Parathyroid adenoma (tissue), 2 donors: ENCODE data around the gene PLK2.

ENCODE experiments used
- H2AFZ ChIP-seq: fragments of 300-600 bp; sonication (generic); one replicate; pipeline ENCODE4 v1.7.0; 2017; ENCODE audit warnings: antibody characterized with exemption, mild to moderate bottlenecking
- H3K27ac ChIP-seq: fragments of 300-600 bp; sonication (generic); one replicate; pipeline ENCODE4 v1.7.0; 2017
- H3K27me3 ChIP-seq: fragments of 300-600 bp; sonication (generic); one replicate; pipeline ENCODE4 v1.7.0; 2017; ENCODE audit warnings: low read length; ENCODE audit not compliant: control insufficient read depth, insufficient read depth
- H3K36me3 ChIP-seq: fragments of 300-600 bp; sonication (generic); one replicate; pipeline ENCODE4 v1.7.0; 2017; ENCODE audit warnings: low read length; ENCODE audit not compliant: control insufficient read depth, insufficient read depth
- H3K4me1 ChIP-seq: fragments of 300-600 bp; sonication (generic); one replicate; pipeline ENCODE4 v1.7.0; 2017; ENCODE audit warnings: control low read depth
- H3K4me2 ChIP-seq: fragments of 300-600 bp; sonication (generic); one replicate; pipeline ENCODE4 v1.7.0; 2017; ENCODE audit warnings: low read length
- H3K4me3 ChIP-seq: fragments of 300-600 bp; sonication (generic); one replicate; pipeline ENCODE4 v1.7.0; 2017; ENCODE audit warnings: low read depth, low read length
- H3K79me2 ChIP-seq: fragments of 300-600 bp; sonication (generic); one replicate; pipeline ENCODE4 v1.7.0; 2017; ENCODE audit warnings: control low read depth
- H3K9ac ChIP-seq: fragments of 300-600 bp; sonication (generic); one replicate; pipeline ENCODE4 v1.7.0; 2017; ENCODE audit warnings: mild to moderate bottlenecking
- H3K9me3 ChIP-seq: fragments of 300-600 bp; sonication (generic); one replicate; pipeline ENCODE4 v1.7.0; 2017; ENCODE audit warnings: low read length; ENCODE audit not compliant: control insufficient read depth
- TF ChIP-seq, protein P1 (sequence below): fragments of 300-600 bp; sonication (generic); IDR thresholded peaks from one replicate; pipeline ENCODE4 v1.7.0; 2017; ENCODE audit warnings: antibody characterized with exemption, mild to moderate bottlenecking
- donor health status: primary hyperparathyroidism.

The PLK2 gene

DNA sequence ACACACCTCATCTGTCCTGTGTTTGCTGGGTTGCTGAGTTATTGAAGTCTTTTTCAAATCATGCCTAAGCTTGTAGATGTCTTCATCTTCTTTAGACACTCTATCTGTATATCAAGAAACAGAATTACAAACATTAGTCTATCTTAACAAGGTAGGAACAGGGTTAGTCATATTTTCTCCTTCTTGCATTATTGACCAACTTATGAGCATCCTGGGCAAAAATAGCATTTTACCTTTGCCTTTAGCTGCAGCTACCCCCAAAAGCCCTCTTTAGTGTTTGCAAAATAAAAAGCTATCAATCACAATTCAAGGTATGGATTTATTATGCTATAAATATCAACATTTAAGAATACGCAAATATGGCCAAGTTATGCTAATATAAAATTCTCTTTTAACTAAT lies 3.4 kb downstream of the PLK2 start:
- Histone ChIP-seq H3K9me3 (no peaks in the 10 kb centered on the region), H3K4me3 (peak overlapping the region; percentile 9), H3K36me3 (no peaks in the 10 kb centered on the region), H3K4me2 (no peak overlapping the region), H3K27me3 (no peaks in the 10 kb centered on the region), H3K79me2 (no peaks in the 10 kb centered on the region), H3K27ac (no peak overlapping the region), H3K4me1 (no peaks in the 10 kb centered on the region), H3K9ac (no peak overlapping the region), H2AFZ (no peak overlapping the region)
- TF ChIP-seq, protein P1, sequence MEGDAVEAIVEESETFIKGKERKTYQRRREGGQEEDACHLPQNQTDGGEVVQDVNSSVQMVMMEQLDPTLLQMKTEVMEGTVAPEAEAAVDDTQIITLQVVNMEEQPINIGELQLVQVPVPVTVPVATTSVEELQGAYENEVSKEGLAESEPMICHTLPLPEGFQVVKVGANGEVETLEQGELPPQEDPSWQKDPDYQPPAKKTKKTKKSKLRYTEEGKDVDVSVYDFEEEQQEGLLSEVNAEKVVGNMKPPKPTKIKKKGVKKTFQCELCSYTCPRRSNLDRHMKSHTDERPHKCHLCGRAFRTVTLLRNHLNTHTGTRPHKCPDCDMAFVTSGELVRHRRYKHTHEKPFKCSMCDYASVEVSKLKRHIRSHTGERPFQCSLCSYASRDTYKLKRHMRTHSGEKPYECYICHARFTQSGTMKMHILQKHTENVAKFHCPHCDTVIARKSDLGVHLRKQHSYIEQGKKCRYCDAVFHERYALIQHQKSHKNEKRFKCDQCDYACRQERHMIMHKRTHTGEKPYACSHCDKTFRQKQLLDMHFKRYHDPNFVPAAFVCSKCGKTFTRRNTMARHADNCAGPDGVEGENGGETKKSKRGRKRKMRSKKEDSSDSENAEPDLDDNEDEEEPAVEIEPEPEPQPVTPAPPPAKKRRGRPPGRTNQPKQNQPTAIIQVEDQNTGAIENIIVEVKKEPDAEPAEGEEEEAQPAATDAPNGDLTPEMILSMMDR: no peak

DNA sequence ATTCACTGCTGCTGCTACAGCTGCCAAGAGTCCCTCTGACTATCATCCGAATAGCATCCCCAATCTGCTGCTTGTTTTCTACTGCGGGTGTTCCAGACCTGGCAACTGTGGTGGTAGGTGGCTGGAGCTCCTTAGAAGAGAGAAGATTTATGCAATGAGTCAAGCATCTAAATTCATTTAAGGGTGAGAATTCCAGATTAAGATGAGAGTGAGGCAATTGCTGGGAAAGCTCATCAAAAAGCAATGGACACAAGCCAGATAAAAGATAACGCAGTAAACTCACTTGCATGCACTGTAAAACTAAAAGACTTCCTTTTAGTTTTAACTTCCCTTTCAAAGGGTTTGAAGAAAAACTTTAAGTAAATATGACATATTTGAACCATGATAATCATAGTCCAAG lies 3.9 kb downstream of the PLK2 start:
- H3K9ac ChIP-seq: no peak overlapping the region

DNA sequence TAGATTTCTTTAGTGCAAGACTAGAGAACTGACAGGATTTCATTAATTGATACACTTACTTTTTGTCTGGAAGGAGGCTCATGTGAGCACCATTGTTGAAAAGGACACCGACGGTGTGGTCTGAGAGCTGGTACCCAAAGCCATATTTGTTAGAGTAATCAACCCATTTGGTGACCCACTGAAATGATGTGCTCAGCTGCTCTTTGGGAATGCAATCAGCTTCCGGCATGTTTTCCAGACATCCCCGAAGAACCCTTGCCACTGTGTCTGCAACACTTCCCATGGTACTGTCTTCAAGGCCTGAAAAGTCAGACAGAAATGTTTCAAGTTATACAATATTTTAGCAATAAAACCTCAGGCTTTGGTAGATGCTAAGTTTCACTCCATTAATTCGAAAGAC lies 4.4 kb downstream of the PLK2 start:
- no peaks in the 10 kb centered on the region for H3K4me1 ChIP-seq

More for the DNA sequence above, 3.9 kb downstream of the PLK2 start:
- no peaks in the 10 kb centered on the region for H3K27me3 ChIP-seq
- H3K4me3 ChIP-seq: no peak overlapping the region
- no peaks in the 10 kb centered on the region for H3K79me2 ChIP-seq
- H3K4me1 ChIP-seq: no peaks in the 10 kb centered on the region
- H3K9me3 ChIP-seq: no peaks in the 10 kb centered on the region
- no peak overlapping the region for H3K27ac ChIP-seq
- TF ChIP-seq, protein P1: no peak
- H2AFZ ChIP-seq: no peak overlapping the region
- H3K4me2 ChIP-seq: no peak overlapping the region
- H3K36me3 ChIP-seq: no peaks in the 10 kb centered on the region

DNA sequence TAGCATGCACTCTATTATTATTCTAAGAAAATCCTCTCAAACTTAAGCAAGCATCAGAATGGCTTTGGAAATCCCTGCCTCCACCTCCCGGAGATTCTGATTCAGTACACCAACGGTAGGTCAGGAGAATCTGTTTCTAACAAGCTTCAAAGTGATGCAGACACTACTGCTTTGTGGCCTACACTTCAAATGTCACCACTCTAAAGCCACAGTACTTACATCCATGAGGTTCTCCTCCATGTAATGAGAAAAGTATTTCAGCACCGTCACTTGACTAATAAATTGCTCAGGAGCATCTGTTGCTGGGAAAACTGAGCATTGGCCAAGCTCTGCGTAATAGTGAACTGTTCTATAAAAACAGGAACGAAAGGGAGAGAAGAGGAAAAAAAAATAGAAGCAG lies 4.8 kb downstream of the PLK2 start:
- H3K27ac ChIP-seq: no peak overlapping the region
- H3K4me2 ChIP-seq: no peak overlapping the region
- no peaks in the 10 kb centered on the region for H3K79me2 ChIP-seq
- no peak overlapping the region for H3K4me3 ChIP-seq
- H3K4me1 ChIP-seq: no peaks in the 10 kb centered on the region
- no peaks in the 10 kb centered on the region for H3K36me3 ChIP-seq
- H3K27me3 ChIP-seq: no peaks in the 10 kb centered on the region
- TF ChIP-seq, protein P1: no peak
- H2AFZ ChIP-seq: no peak overlapping the region
- no peaks in the 10 kb centered on the region for H3K9me3 ChIP-seq
- H3K9ac ChIP-seq: no peak overlapping the region

More for the DNA sequence above, 4.4 kb downstream of the PLK2 start:
- no peak overlapping the region for H3K4me2 ChIP-seq
- H3K4me3 ChIP-seq: no peak overlapping the region
- no peaks in the 10 kb centered on the region for H3K36me3 ChIP-seq
- H3K9me3 ChIP-seq: no peaks in the 10 kb centered on the region
- no peak overlapping the region for H2AFZ ChIP-seq
- TF ChIP-seq, protein P1: no peak
- H3K79me2 ChIP-seq: no peaks in the 10 kb centered on the region
- H3K27ac ChIP-seq: no peak overlapping the region
- H3K9ac ChIP-seq: no peak overlapping the region
- H3K27me3 ChIP-seq: no peaks in the 10 kb centered on the region

DNA sequence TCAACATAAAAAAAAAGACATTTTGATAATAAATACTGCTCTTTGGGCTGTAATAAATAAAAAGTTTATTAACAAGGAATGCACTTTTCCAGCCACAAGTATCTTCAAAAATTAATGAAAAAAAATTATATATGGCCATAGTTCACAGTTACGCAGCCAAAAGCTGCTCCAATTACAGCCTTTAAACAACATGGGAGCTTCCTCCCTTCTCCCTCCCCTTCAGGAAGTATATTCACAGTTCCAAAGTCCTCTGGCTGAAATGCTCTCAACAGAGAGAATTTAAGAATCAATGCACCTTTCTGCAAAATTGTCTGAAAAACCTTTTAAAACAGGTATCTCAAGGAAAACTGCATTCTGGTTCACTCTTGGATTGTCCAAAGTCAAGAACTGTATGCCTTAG lies 5.9 kb downstream of the PLK2 start:
- no peak overlapping the region for H3K27ac ChIP-seq
- no peaks in the 10 kb centered on the region for H3K27me3 ChIP-seq
- no peak overlapping the region for H3K9ac ChIP-seq
- no peak overlapping the region for H2AFZ ChIP-seq
- H3K4me2 ChIP-seq: no peak overlapping the region
- no peaks in the 10 kb centered on the region for H3K36me3 ChIP-seq
- H3K9me3 ChIP-seq: no peaks in the 10 kb centered on the region
- no peaks in the 10 kb centered on the region for H3K4me1 ChIP-seq
- TF ChIP-seq, protein P1: no peak
- no peak overlapping the region for H3K4me3 ChIP-seq
- no peaks in the 10 kb centered on the region for H3K79me2 ChIP-seq
